ENCODE measurements around the gene FAM111A.
A peak's percentile ranks its signal among the peaks of the same experiment; 100 is the strongest.

Gene FAM111A

GRCh38 chr11:59180168-59180776 lies 37.6 kb downstream of the FAM111A start:
- no peak for DNase-seq (ENCODE audit: low spot score)
- in situ Hi-C loops (cut with MboI; ENCODE audit: low sequenced_read_pairs, unreplicated experiment): loop anchor here (10.0 kb wide), 1 partner anchor 245 kb away; the partner anchor contains the start of gene OR5A2
- TF ChIP-seq CTCF (IDR thresholded peaks at IDR 0.05; ENCODE audit: borderline replicate concordance, control extremely low read depth, extremely low read depth, insufficient read depth, missing control alignments): no peak

GRCh38 chr11:59180907-59181306 lies 38.3 kb downstream of the FAM111A start:
- no peak for TF ChIP-seq CTCF (IDR thresholded peaks at IDR 0.05; ENCODE audit: borderline replicate concordance, control extremely low read depth, extremely low read depth, insufficient read depth, missing control alignments)
- no peak for DNase-seq (ENCODE audit: low spot score)
- in situ Hi-C loops (cut with MboI; ENCODE audit: low sequenced_read_pairs, unreplicated experiment): loop anchor here (10.0 kb wide), 1 partner anchor 244 kb away; the partner anchor contains the start of gene OR5A2

GRCh38 chr11:59181746-59182456 lies 39.2 kb downstream of the FAM111A start:
- DNase-seq (ENCODE audit: low spot score): no peak
- in situ Hi-C loops (cut with MboI; ENCODE audit: low sequenced_read_pairs, unreplicated experiment): loop anchor here (10.0 kb wide), 1 partner anchor 243 kb away; the partner anchor contains the start of gene OR5A2
- no peak for TF ChIP-seq CTCF (IDR thresholded peaks at IDR 0.05; ENCODE audit: borderline replicate concordance, control extremely low read depth, extremely low read depth, insufficient read depth, missing control alignments)

- peak; percentile 27 for TF ChIP-seq CTCF (IDR thresholded peaks at IDR 0.05; ENCODE audit: borderline replicate concordance, control extremely low read depth, extremely low read depth, insufficient read depth, missing control alignments)
- peak; percentile 49 for DNase-seq (ENCODE audit: low spot score)
- in situ Hi-C loops (cut with MboI; ENCODE audit: low sequenced_read_pairs, unreplicated experiment): loop anchor here (10.0 kb wide), 1 partner anchor 242 kb away; the partner anchor contains the start of gene OR5A2
Measured at GRCh38 chr11:59182457-59183151, 39.9 kb downstream of the FAM111A start.

- in situ Hi-C loops (cut with MboI; ENCODE audit: low sequenced_read_pairs, unreplicated experiment): loop anchor here (10.0 kb wide), 1 partner anchor 241 kb away; the partner anchor contains the start of gene OR5A2
- DNase-seq (ENCODE audit: low spot score): no peak
- TF ChIP-seq CTCF (IDR thresholded peaks at IDR 0.05; ENCODE audit: borderline replicate concordance, control extremely low read depth, extremely low read depth, insufficient read depth, missing control alignments): no peak
Measured at GRCh38 chr11:59183771-59184170, 41.1 kb downstream of the FAM111A start.

GRCh38 chr11:59184691-59185339 lies 42.2 kb downstream of the FAM111A start:
- TF ChIP-seq CTCF (IDR thresholded peaks at IDR 0.05; ENCODE audit: borderline replicate concordance, control extremely low read depth, extremely low read depth, insufficient read depth, missing control alignments): no peak
- in situ Hi-C loops (cut with MboI; ENCODE audit: low sequenced_read_pairs, unreplicated experiment): loop anchor here (10.0 kb wide), 1 partner anchor 240 kb away; the partner anchor contains the start of gene OR5A2
- DNase-seq (ENCODE audit: low spot score): no peak

All from GM13976 (cell line).